NCI-H2227 treated with DMSO at 0.1 percent for 48 hours (cell line): Measurements from ENCODE around the gene BCL7A.

ENCODE experiments used
- DNase-seq: peaks from one replicate; lab custom pipeline; 2025; lab: John Stamatoyannopoulos, UW

Gene BCL7A

DNA sequence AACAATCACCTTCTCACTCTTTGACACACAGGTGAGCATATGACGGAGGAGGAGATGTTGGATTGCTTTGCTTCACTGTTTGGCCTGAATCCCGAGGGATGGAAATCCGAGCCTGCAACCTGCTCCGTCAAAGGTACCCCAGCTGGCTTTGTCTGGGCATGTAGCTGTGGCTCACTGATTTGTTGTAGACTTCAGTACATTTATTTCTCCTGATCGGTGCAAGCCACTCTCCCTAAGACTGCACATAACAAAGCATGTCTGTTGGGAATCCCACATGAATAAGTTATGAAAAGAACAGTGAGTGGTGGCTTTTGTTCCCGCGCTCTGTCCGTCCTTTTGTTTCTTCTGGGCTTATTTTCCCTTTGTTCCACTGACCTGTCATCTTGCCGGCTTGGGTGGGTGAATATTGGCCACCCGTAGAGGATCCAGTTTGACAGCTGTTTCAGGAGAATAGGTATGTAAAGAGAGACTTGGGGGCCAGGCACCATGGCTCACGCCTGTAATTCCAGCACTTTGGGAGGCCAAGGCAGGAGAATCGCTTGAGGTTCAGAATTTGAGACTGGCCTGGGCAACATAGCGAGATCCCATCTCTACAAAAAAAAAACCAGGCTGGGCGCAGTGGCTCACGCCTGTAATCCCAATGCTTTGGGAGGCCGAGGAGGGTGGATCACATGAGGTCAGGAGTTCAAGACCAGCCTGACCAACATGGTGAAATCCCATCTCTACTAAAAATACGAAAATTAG, 20.0 kb upstream of the BCL7A start:
- DNase-seq, result no peak

DNA sequence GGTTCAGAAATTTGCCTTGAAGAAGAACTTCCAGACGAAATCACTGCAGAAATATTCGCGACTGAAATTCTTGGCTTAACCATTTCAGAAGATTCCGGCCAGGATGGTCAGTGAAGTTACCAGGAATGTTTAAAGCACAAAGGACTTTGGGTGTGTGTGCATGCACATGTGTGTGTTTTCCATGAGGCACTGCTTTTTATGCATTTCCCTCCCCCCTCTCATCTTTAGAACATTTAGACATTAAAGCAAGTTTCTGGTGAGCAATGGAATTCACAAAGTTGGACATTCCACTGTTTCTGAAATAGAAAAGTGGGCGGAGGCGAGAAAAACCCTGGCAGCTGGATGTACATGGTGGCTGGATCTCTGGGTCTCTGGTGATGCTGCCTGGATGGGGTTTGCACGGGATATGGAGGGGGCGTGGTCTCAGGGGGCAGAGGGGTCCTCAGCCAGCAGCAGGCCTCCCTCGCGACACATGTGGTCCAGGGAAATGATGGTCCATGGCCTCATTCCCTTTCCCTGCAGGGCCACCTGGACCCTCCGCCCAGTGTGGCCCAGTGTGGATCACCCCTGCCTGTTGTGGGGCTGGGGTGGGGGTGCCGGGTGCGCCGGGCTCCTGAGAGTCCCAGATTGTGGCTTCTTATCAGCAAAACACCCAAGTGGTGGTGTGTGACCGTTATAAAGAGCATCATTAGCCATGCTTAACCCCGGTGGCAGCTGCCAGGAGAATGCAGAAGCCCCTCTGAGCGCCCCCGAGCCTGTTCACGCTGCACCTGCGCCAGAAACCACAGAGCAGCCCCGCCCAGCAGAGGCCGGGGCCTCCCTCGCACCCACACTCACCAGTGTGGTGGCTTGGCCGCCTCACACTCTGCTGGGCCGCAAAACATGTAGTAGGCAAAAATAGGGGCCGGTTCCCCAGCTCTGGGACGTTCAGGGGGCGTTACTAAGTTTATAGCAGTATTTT, 17.8 kb upstream of the BCL7A start:
- DNase-seq, result no peak

DNA sequence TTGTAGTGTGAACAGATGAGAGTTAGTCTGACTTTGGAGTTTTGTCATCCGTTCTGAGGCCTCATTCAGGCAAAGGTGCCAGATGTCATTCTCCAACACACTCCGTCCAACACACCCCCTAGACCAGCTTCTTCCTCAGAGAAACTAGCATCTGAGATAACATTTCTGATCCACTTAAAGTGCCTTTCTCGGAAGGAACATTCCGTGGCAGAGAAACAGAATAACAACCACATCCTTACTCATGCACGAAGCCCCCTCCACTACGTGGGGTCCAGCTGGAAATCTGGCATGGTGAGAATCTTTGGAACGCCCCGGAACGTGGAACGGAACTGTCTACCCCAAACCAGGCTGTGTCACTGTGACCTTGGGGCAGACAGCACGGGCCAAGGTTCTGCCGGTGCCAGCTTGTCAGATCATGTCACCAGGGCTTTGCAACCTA, 17.0 kb upstream of the BCL7A start:
- DNase-seq, result no peak

DNA sequence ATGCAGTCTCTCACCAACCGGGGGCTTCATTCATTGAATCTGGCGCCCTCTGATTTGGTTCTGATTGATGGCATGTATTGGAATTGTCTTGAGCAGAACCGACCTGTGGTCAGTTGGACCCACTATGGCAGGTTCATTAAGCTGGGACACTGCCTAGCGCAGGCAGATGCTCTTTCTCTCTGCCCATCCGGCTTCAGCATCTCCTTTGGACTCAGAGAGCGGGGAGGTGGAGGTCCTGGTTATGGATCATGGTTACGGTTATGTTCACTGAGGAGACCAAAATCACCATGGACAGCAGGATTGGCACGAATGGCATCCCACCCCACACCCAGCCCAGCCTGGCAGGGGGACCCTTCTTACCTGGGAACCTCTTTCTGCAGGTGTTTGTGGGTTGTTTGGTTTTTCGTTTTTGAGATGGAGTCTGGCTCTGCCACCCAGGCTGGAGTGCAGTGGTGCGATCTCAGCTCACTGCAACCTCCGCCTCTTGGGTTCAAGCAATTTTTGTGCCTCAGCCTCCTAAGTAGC, 16.4 kb upstream of the BCL7A start:
- no peak for DNase-seq

DNA sequence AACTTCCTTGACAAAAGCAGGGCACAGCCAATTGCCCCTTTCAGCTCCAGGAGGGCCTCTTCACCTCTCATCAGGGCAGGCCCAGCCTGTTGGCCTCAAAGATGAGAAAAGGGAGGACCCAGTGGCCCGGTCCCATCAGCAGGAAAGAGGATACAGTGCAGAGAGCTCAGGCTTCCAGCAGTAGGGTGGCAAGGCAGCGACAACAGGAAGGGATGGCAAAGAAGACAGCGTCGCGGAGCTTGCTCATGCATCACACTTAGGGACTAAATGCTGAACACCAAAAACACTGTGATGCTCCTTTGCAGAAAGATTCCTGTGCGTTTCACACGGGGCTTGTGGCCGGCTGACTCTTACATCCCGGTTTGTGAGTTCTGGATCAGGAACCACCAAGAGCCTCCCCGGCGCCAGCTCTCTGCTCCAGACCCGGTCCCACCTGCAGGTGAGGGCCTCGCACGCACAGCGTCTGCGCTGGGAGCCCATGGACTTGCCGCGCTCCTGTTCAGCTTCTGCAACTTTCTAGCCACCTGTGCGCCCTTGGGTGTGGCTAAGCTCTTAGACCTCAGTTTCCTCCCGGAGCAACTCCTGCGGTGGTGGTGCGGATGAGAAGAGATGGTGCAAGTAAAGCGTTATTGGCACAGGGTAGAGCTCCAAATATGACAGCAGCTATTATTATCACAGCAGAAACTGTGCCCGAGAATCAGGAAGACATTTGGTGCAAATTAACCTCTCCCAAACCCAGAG, 15.3 kb upstream of the BCL7A start:
- DNase-seq, result no peak

DNA sequence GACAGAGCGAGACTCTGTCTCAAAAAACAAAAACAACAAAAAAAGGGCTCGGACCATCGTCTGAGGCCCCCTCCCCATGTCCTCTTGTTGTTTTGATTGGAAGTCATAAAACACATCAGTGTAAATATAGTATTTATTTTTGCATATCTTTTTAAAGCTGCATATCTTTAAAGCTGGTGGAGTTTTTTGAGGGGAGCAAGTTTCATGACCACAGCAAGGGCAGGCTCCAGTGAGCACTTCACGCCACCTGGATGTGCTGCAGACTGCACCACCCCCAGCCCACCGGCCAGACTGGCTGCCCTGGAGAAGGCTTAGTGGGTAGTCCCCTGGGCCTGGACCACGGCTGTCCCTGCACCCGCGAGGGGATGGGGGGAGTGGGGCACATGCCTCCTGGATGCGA, 11.9 kb upstream of the BCL7A start:
- DNase-seq, result no peak

DNA sequence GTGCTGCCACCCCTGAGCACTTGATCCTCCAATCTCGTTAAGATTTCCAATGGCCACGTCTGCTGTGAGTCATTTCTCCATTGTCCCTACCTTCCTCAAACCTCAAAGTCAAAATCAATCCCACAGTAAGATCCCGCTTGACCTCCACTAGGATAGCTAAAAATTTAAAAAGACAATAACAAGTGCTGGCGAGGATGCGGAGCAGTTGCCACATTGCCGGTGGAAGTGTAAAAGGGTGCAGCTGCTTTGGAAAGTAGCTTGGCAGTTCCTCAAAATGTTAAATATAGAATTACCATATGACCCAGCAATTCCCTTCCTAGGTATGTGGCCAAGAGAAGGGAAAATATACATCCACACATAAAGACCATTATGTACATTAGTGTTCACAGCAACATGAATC, 9.5 kb upstream of the BCL7A start:
- DNase-seq, result no peak

DNA sequence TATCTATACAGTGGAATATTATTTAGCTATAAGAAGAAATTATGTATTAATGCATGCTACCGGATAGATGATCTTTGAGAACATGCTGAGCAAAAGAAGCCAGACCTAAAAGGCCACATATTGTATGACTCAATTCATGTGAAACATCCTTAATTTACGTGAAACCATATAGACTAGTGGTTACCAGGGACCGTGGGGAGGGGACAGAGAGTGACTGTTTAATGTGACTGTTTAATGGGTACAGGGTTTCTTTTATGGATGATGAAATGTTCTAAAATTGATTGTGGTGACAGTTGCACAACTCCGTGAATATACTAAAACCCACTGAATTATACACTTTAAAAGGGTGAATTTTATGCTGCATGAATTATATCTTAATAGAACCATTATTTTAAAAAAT, 8.5 kb upstream of the BCL7A start:
- no peak for DNase-seq

DNA sequence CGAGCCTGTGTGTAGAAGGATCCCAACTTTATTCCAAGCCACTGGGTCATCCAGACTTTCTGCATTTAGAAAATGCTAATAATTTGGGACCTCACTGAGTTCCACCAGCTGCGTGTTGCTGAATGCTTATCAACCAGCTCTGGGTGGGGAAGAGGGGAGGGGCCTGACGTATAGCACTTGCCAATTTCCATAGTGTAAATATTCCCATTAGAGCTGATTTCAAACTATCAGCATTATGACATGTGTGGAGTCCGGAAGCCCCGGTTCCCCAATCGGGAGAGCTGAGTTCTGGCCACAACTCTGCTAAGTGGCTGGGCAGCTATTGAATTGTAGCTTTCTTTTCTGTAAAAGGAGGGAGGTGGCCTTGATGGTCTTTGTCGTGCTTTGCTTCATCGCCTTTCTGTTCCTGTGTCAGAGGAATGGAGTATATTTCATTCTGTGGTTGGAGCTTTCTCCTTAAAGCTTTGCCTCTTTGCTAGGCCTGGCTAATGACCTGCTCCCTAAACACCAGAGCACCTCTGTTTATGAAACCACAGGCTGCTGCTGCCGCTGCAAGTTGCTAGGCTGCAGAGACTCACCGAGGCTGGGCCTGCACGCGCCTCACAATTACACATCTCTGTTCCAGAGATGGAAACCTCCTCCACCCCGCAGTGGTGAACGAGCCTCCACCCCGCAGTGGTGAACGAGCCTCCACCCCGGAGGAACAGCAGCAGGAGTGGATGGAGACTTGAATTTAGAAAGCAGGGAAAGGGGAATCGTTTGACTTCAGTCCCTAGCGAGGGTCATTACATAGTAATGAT, 7.7 kb upstream of the BCL7A start:
- no peak for DNase-seq

DNA sequence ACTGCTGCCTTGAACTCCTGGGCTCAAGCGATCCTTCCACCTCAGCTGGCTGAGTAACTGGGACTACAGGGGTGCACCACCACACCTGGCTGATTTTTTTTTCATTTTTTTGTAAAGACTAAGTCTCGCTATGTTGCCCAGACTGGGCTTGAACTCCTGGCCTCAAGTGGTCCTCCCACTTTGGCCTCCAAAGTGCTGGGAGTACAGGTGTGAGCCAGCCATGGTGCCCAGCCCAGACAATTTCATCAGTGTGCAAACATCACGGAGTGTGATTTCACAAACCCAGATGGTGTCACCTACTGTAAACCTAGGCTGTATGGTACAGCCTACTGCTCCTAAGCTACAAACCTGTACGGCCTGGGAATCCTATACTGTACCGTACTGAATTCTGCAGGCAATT, 6.9 kb upstream of the BCL7A start:
- no peak for DNase-seq

DNA sequence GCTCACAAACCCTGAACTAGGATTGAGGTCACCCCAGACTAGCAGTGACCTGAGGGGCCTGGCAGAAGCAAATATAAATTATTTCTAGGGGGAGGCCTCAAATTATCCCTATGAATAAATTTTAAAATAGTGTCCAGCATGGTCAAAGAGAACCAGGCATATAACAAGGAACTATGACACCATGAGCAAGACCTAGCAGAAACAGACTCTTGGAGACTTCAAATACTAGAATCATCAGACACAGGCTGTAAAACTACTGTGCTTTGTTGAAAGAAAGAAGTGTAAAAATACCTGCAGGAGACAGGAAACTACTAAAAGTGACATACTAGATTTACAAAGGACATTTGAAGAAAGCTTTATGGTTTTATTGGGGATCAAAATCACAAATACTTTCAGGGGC, 3.2 kb upstream of the BCL7A start:
- DNase-seq, result no peak

DNA sequence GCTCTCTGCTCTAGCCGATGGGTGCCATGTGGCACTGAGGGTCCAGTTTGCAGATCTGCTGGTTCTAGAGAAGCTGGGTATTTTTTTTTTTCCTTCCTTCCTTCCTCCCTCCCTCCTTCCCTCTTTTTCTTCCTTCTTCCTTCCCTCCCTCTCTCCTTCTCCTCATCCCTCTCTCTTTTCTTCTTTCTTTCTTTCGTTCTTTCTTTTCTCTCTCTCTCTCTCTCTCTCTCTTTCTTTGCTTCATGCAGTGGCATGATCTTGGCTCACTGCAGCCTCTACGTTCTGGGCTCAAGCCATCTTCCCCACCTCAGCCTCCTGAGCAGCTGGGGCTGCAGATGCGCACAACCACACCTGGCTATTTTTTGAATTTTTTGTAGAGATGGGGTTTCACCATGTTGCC, 2.7 kb upstream of the BCL7A start:
- no peak for DNase-seq

DNA sequence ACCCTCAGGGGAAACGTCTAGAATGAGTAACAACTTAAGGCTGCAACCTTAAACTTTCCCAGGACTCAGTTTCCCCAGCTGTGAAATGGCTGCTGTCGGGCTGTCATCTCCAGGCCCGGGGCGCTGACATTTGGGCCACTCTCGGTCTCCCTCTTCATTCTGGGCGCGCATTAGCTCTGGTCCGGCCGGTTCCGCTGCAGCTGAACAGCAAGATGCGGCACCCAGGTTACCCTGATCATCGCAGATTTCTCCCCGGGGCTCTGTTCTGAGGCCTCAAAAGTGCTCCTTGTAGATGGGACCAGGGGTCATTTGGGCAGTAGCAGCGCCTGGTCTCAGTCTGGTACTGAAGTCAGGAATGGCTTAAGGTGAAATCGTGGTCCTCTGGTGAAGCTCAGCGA, 890 bp upstream of the BCL7A start:
- no peak for DNase-seq

DNA sequence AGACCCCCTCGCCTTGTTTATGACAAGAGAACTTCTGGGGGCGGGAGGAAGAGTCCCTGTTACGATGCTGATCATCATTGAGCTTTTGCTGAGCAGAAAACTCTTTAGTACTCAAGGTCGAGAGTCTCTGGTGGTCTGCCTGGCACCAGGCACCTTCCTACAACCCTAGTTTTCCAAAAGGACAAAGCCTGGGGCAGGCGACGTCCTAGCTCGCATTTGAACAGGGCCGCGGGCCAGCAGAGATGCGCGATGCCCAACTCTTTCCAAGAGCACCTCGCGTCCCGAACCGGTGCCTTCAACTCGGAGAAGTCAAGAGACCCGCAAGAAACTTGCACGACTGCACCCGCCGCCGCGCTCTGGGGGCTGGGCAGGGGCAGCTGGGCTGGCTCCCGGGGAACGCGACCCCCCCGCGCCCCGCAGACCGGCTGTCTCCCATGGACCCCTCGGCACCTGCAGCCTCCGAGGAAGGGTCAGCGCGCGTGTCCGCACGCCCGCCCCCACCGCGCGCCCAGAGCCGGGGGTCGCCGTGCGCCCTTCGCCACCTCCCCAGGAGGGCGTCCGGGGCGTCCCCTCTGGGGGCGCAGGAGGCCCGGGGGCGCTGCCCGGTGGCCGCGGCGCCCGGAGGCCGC, 377 bp upstream of the BCL7A start:
- DNase-seq, result no peak

DNA sequence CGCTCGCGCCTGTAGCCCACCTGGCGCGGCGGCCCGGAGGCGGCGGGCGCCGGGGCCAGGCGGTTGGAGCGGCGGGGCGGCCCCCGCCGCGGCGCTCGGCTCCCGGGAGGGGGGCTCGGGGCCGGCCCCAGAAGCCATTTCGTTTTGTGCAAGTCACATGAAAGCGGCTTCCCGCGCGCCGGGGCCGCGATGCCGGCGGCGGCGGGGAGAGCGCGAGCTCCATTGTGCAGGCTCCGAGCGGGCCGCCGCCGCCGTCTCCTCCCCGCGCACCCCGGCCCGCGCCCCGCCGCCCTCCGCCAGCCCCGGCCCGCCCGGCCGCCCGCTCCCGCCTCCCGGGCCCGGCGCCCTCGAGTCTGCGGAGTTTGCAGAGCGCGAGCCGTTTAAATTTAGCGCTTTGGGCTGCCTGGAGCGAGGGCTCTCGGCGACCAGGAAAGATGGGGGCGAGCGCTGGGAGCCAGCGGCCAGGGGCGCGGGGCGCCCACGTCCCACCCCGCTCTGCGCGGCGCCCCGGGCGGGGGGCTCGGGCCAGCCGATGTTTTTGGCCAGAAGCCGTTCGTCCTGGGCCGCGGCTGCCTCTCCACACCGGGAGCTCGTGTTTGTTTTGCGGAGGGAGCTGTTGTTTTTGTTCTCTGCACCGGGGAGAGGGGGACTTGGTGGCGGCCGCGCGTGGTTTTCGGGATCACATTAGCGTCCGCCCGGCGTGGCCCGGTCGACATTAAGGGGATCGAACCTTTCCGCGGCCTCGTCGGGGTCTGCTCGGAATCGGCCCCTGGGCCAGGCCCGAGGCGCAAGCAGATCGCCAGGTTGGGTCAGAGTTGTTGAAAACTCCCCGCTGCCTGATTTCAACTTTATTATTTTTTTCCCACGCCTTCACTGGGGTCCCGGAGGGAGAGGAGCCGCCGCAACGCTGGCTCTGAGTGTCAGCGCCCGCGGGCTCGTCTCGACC, 982 bp downstream of the BCL7A start:
- no peak for DNase-seq

DNA sequence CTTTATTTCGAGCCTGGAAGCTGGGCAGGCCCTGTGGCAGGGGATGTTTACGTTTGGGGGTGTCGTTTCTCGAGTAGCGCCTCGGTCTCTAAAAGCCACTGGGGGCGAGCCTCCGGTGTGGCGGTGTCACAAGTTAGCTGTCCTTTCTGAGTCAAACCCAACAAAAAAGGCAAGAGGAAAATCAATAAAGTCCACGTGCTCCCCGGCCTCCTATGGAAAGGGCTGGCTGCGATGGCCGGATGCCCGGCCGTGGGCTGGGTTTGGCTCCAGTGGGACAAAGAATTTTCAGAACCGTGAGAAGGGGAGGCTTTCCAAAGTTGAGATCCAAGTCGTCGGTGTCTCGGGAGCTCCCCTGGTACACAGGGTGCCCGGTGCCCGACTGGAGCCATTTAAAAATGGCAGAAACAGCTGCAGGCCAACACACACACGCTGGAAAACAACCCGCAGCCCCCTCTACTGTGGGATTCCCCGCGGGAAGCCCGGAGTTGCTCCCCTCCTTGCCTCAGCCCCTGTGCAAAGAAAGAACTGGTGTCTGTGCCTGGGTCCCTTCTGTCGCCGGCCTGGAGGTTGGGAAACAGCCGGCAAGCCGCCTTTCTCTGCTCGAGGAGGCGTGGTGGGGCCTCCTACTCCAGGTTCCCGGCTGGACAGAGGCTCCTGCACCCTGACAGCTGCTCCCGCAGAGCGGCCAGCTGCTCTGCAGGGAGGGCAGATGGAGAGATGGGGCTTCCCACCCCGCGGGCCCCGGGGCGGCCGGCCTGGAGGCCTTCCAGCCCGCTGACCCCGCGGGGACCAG, 1.9 kb downstream of the BCL7A start:
- DNase-seq, result peak; percentile 60

DNA sequence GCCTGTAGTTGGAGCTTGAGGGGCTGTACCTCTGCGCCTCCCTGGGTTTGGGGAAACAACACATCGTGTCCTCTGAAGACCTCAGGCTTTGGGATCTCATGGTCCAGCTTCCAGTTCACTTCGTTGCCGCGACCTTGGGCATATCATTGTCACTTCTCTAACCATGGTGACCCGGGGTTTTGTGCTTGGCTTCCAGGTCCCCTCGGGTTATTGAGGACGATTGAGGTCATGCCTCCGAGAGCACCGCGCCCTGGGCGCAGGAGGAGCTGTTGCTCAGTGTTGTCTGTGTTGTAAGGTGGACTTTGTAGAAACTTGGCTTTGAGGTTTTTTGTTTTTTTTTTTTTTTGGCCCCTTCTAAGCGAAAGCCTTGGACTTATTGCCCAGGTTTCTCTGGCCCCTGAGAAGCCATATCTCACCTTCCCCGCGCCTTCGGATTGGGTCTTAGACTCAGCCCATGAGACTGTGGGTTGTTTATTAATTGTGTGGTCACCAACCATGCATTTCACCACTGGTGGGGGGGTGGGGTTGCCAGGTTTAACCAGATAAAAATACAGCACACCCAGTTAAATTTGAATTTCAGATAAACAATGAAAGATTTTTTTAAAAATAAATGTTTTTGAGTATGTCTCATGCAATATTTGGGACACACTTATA, 2.6 kb downstream of the BCL7A start:
- DNase-seq, result no peak

DNA sequence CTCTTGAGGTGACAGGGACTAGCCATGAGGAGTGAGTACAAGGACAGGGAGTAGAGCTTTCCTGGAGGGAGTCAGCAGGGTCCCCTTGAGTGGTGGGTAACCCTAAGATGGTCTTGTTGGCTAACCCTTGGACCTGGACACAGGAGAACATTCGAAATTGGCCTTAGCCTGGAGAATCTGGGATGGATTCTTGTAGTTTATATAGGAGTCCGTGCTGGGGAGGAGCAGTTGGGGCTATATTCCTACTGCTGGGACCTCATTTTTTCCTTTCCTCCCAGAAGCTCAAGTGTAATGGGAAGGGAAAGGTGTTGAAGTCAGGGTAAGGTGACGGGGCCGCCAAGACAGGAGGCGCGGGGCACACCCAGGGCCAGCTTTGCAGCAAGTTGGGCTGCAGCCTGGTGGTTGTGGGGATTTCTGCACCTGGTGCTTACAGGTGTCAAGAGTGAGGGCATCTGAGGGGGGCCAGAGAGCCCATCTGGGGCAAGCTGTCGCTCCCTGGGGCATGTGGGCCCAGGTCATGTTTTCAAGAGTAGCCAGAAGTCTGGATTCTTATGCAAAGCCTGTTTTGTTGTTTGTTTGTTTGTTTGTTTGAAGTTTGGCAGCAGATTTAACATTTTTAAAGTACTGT, 5.1 kb downstream of the BCL7A start:
- DNase-seq, result no peak
